OCI-LY3 (cell line): ENCODE data around the gene DCC.

Source experiments
- H2AFZ ChIP-seq: fragments of 200-600, 300-600 bp; shearing (Covaris generic); 2 replicates; pipeline ENCODE4 v1.6.0; 2014; ENCODE audit warnings: antibody characterized with exemption, low read depth, low read length
- H3K27ac ChIP-seq: fragments of 200-600, 300-600 bp; sonication (generic); 2 replicates; pipeline ENCODE4 v1.5.1; 2014; ENCODE audit warnings: mild to moderate bottlenecking, low read length, moderate library complexity, mixed read lengths
- H3K27me3 ChIP-seq: fragments of 200-600, 300-600 bp; sonication (generic); 2 replicates; pipeline ENCODE4 v1.6.1; 2014; ENCODE audit warnings: low read depth, low read length, mixed read lengths
- H3K36me3 ChIP-seq: fragments of 200-600, 300-600 bp; sonication (generic); replicated peaks from 2 replicates; pipeline ENCODE3; 2014; ENCODE audit warnings: low read depth, low read length, mixed read lengths
- H3K4me1 ChIP-seq: fragments of 300-600, 200-600 bp; sonication (generic); 2 replicates; pipeline ENCODE4 v1.6.1; 2014; ENCODE audit warnings: low read length, mixed read lengths
- H3K4me2 ChIP-seq: fragments of 200-600, 300-600 bp; sonication (generic); 2 replicates; pipeline ENCODE4 v1.6.1; 2014; ENCODE audit warnings: low read length, mixed read lengths
- H3K4me3 ChIP-seq: fragments of 300-600, 200-600 bp; sonication (generic); 2 replicates; pipeline ENCODE4 v1.5.1; 2014; ENCODE audit warnings: antibody characterized with exemption, mild to moderate bottlenecking, low read length, moderate library complexity
- H3K79me2 ChIP-seq: fragments of 300-600, 200-600 bp; shearing (Covaris generic); 2 replicates; pipeline ENCODE4 v1.6.1; 2014; ENCODE audit warnings: mild to moderate bottlenecking, low read length, mixed read lengths
- H3K9ac ChIP-seq: fragments of 300-600, 200-600 bp; shearing (Covaris generic); 2 replicates; pipeline ENCODE4 v1.6.0; 2014; ENCODE audit warnings: mild to moderate bottlenecking, low read length, moderate library complexity
- H3K9me3 ChIP-seq: fragments of 200-600, 300-600 bp; shearing (Covaris generic); 2 replicates; pipeline ENCODE4 v1.6.1; 2014; ENCODE audit warnings: low read length, mixed read lengths; ENCODE audit not compliant: insufficient read depth
- H4K20me1 ChIP-seq: fragments of 200-600, 300-600 bp; sonication (generic); 2 replicates; pipeline ENCODE4 v1.6.1; 2016; ENCODE audit warnings: low read length, mixed read lengths; ENCODE audit not compliant: insufficient read depth
- CTCF ChIP-seq: fragments of 200-600, 300-600 bp; sonication (generic); IDR thresholded peaks from 2 replicates; pipeline ENCODE4 v1.5.1; 2014; ENCODE audit warnings: antibody characterized with exemption, low read length, low read depth
- EZH2phosphoT487 ChIP-seq: fragments of 200-600 bp; shearing (Covaris generic); IDR thresholded peaks from 2 replicates; pipeline ENCODE4 v1.6.1; 2018; ENCODE audit warnings: antibody characterized with exemption, mixed run types, low read depth

DCC gene

DNA sequence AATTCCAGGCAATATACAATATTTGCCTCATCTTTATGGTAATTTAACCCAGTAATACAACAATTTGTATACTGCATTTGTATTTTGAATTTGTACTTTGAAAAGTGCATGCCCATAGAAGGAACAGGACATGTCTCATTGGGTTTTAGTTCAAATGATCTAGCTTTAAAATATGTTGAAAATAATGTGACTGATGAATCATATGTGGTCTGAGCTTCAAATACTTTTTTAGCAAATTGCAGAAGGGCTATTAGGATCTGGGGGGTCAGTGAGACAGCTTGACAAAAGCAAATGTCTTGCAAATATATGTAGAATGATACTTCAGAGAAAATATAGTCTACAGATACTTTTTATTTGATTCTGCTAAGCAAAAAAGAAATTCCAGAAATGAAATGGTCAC, 248.9 kb downstream of the DCC start:
- Histone ChIP-seq H3K36me3 (no peaks in the 10 kb centered on the region), H3K9me3 (no peaks in the 10 kb centered on the region), H3K4me2 (no peak overlapping the region), H3K4me1 (no peaks in the 10 kb centered on the region), H3K27me3 (no peaks in the 10 kb centered on the region), H4K20me1 (no peaks in the 10 kb centered on the region), H3K79me2 (no peaks in the 10 kb centered on the region), H3K4me3 (no peak overlapping the region), H3K9ac (no peak overlapping the region), H2AFZ (no peak overlapping the region), H3K27ac (no peak overlapping the region)
- no peak for TF ChIP-seq CTCF
- no peak for TF ChIP-seq EZH2phosphoT487

GRCh38 chr18:52596748-52597435, 256.9 kb downstream of the DCC start:
- no peaks in the 10 kb centered on the region for H3K36me3 ChIP-seq
- no peaks in the 10 kb centered on the region for H3K4me1 ChIP-seq
- TF ChIP-seq CTCF (no peak), EZH2phosphoT487 (no peak)
- H2AFZ ChIP-seq, result no peak overlapping the region
- H3K4me3 ChIP-seq, result no peak overlapping the region
- no peaks in the 10 kb centered on the region for H3K79me2 ChIP-seq
- H3K27ac ChIP-seq, result no peak overlapping the region
- H3K9ac ChIP-seq, result no peak overlapping the region
- no peaks in the 10 kb centered on the region for H3K9me3 ChIP-seq
- H3K27me3 ChIP-seq, result no peaks in the 10 kb centered on the region
- H3K4me2 ChIP-seq, result no peak overlapping the region
- H4K20me1 ChIP-seq, result no peaks in the 10 kb centered on the region

GRCh38 chr18:52598921-52599320, 258.9 kb downstream of the DCC start:
- TF ChIP-seq CTCF (no peak), EZH2phosphoT487 (no peak)
- no peaks in the 10 kb centered on the region for H3K9me3 ChIP-seq

GRCh38 chr18:52602820-52603219, 262.8 kb downstream of the DCC start:
- TF ChIP-seq EZH2phosphoT487 (no peak), CTCF (no peak)
- no peak overlapping the region for H3K27ac ChIP-seq
- no peaks in the 10 kb centered on the region for H3K4me1 ChIP-seq
- H3K27me3 ChIP-seq, result no peaks in the 10 kb centered on the region
- H3K4me3 ChIP-seq, result no peak overlapping the region
- no peak overlapping the region for H3K9ac ChIP-seq
- no peaks in the 10 kb centered on the region for H4K20me1 ChIP-seq
- no peak overlapping the region for H2AFZ ChIP-seq
- H3K79me2 ChIP-seq, result no peaks in the 10 kb centered on the region
- no peaks in the 10 kb centered on the region for H3K36me3 ChIP-seq
- H3K9me3 ChIP-seq, result no peaks in the 10 kb centered on the region
- no peak overlapping the region for H3K4me2 ChIP-seq

More at GRCh38 chr18:52598921-52599320, 258.9 kb downstream of the DCC start:
- Histone ChIP-seq H3K27ac (no peak overlapping the region), H3K9ac (no peak overlapping the region), H3K79me2 (no peaks in the 10 kb centered on the region), H3K27me3 (no peaks in the 10 kb centered on the region), H3K36me3 (no peaks in the 10 kb centered on the region), H3K4me2 (no peak overlapping the region), H2AFZ (no peak overlapping the region), H3K4me3 (no peak overlapping the region), H3K4me1 (no peaks in the 10 kb centered on the region), H4K20me1 (no peaks in the 10 kb centered on the region)
